ENCODE data around the gene CNTN2.

Gene CNTN2

GRCh38 chr1:205098242-205098641, 55.2 kb downstream of the CNTN2 start:
- in situ Hi-C loops (cut with HindIII; ENCODE audit: low sequenced_read_pairs) = no loop called here
- DNase-seq (ENCODE audit: low read depth) = no peak
- TF ChIP-seq CTCF (IDR thresholded peaks at IDR 0.05; ENCODE audit: low read depth, low read length, missing control alignments) = no peak
- no peak overlapping the region for H3K4me3 ChIP-seq (ENCODE audit: low read depth, low read length)

GRCh38 chr1:205102404-205102803, 59.4 kb downstream of the CNTN2 start:
- TF ChIP-seq CTCF (IDR thresholded peaks at IDR 0.05; ENCODE audit: low read depth, low read length, missing control alignments) = no peak
- in situ Hi-C loops (cut with HindIII; ENCODE audit: low sequenced_read_pairs) = no loop called here
- no peak overlapping the region for H3K4me3 ChIP-seq (ENCODE audit: low read depth, low read length)
- DNase-seq (ENCODE audit: low read depth) = no peak

DNA sequence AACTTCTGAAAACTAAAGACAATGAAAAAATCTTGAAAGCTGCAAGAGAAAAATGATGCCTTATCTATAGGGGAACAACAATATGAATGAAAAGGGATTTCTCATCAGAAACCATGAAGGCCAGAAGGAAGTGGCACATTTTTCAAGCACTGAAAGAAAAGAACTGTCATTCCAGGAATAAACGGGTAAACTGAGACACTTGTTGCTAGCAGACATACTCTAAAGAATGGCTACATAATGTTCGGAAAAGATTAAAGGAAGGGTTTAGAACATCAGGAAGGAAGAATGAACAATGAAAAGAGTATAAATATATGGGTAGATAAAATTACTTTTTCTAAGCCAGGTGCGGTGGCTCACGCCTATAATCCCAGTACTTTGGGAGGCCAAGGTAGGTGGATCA, 64.3 kb downstream of the CNTN2 start:
- TF ChIP-seq CTCF (IDR thresholded peaks at IDR 0.05; ENCODE audit: low read depth, low read length, missing control alignments) = no peak
- in situ Hi-C loops (cut with HindIII; ENCODE audit: low sequenced_read_pairs) = no loop called here
- no peak overlapping the region for H3K4me3 ChIP-seq (ENCODE audit: low read depth, low read length)
- DNase-seq (ENCODE audit: low read depth) = no peak

- in situ Hi-C loops (cut with HindIII; ENCODE audit: low sequenced_read_pairs) = no loop called here
- no peak overlapping the region for H3K4me3 ChIP-seq (ENCODE audit: low read depth, low read length)
- no peak for DNase-seq (ENCODE audit: low read depth)
- no peak for TF ChIP-seq CTCF (IDR thresholded peaks at IDR 0.05; ENCODE audit: low read depth, low read length, missing control alignments)
These were observed 65.5 kb downstream of the CNTN2 start for GRCh38 chr1:205108464-205108863.

GRCh38 chr1:205109269-205109668, 66.3 kb downstream of the CNTN2 start:
- no peak for DNase-seq (ENCODE audit: low read depth)
- in situ Hi-C loops (cut with HindIII; ENCODE audit: low sequenced_read_pairs) = no loop called here
- no peak overlapping the region for H3K4me3 ChIP-seq (ENCODE audit: low read depth, low read length)
- TF ChIP-seq CTCF (IDR thresholded peaks at IDR 0.05; ENCODE audit: low read depth, low read length, missing control alignments) = no peak

DNA sequence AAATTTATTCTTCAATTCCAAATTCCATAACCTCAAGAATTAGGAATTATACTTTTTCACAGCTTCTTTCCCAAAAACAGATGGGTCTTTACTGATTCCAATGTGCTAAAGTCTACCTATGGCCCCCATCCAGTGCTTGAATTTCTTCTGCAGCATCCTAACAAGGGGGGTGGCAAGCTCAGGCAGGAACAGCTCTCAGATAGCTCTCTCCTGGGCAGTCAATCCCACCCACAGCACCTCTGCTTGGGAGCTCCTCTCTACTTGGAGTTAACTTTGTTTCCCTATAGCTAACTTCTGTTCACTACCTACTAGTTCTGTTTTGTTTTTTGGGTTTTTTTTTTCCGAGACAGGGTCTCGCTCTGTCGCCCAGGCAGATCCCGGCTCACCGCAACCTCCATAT, 66.7 kb downstream of the CNTN2 start:
- H3K4me3 ChIP-seq (ENCODE audit: low read depth, low read length) = no peak overlapping the region
- DNase-seq (ENCODE audit: low read depth) = no peak
- in situ Hi-C loops (cut with HindIII; ENCODE audit: low sequenced_read_pairs) = no loop called here
- no peak for TF ChIP-seq CTCF (IDR thresholded peaks at IDR 0.05; ENCODE audit: low read depth, low read length, missing control alignments)

- DNase-seq (ENCODE audit: low read depth) = no peak
- TF ChIP-seq CTCF (IDR thresholded peaks at IDR 0.05; ENCODE audit: low read depth, low read length, missing control alignments) = no peak
- in situ Hi-C loops (cut with HindIII; ENCODE audit: low sequenced_read_pairs) = no loop called here
- H3K4me3 ChIP-seq (ENCODE audit: low read depth, low read length) = no peak overlapping the region
These were observed 68.3 kb downstream of the CNTN2 start for GRCh38 chr1:205111354-205111753.
